Activated T-helper 17 cell treated with anti-CD3 and anti-CD28 coated beads, Interleukin-2, amount 50 U/mL, for 72 hours (primary cell): ENCODE results near the gene OR2A5. TPM values are rescaled to one million over a fixed set of nuclear protein-coding genes. Genes with fewer than 3 reads are reported as not detected.
"Not testable (repeated sequence)": the region's sequence is repeated elsewhere in the genome, so short reads cannot be mapped to it uniquely, and the experiment has no call there.

Experiments used
- ATAC-seq: fragments of 150-1000 bp; cut with Tn5 transposase; replicated peaks from 2 replicates; pipeline ENCODE4 v1.10.0; 2021; ENCODE audit warnings: mild to moderate bottlenecking, moderate library complexity
- H3K27ac Mint-ChIP-seq: one replicate; pipeline ENCODE4 v1.8.0; 2022; ENCODE audit warnings: mixed read lengths
- H3K27me3 Mint-ChIP-seq: one replicate; pipeline ENCODE4 v1.8.0; 2022; ENCODE audit warnings: mixed read lengths
- H3K36me3 Mint-ChIP-seq: one replicate; pipeline ENCODE4 v1.8.0; 2022; ENCODE audit warnings: low read depth, mild to moderate bottlenecking, mixed read lengths
- H3K4me1 Mint-ChIP-seq: one replicate; pipeline ENCODE4 v1.8.0; 2022; ENCODE audit warnings: mixed read lengths
- H3K4me3 Mint-ChIP-seq: one replicate; pipeline ENCODE4 v1.8.0; 2022; ENCODE audit warnings: mild to moderate bottlenecking, mixed read lengths
- H3K9me3 Mint-ChIP-seq: one replicate; pipeline ENCODE4 v1.8.0; 2022; ENCODE audit warnings: mixed read lengths
- total RNA-seq, 2 donors: library from RNA; stranded (reverse); gene quantifications; one replicate each; pipeline ENCODE4 v1.2.3, GENCODE V29; 2022

OR2A5 gene, protein sequence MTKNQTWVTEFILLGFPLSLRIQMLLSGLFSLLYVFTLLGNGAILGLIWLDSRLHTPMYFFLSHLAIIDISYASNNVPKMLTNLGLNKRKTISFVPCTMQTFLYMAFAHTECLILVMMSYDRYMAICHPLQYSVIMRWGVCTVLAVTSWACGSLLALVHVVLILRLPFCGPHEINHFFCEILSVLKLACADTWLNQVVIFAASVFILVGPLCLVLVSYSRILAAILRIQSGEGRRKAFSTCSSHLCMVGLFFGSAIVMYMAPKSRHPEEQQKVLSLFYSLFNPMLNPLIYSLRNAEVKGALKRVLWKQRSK
- total RNA-seq, result not detected

- Mint-ChIP-seq H3K9me3 (no peaks in the 10 kb centered on the region), H3K36me3 (no peaks in the 10 kb centered on the region), H3K4me3 (no peak within 1 kb of the TSS), H3K4me1 (no peaks in the 10 kb centered on the region), H3K27ac (no peak within 1 kb of the TSS), H3K27me3 (peaks cover 17% of the 10 kb centered on the region)
- no peak for ATAC-seq
Measured at GRCh38 chr7:144048648-144049047, at the start of gene OR2A5. Gene OR2A5 (plus strand): TSS chr7:144048948. CDS start chr7:144050402, 1,454 bp downstream.

DNA sequence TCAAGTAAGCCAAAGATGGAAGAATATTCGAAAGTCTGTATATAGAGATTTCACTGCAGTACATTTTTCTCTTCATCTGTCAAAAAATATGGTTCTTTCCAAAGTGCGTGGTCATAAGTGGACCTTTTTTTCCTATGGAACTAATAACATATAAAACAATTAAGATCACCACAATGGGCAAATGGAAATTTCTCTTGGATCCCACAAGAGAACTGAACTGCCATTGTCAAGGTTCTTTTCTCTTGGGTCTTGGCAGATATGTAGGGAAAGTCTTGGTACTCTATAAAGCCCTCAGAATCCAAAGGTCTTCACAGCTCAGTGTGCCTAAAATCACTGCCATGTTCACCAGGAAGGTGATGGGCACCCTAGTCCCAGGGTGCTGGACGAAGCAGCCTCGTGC is 48.7 kb upstream of the OR2A5 start, which contains the start of gene OR6B1:
TSS of gene OR6B1 (plus strand) at position 301 of the 400 bp plus-strand sequence. CDS start 3,677 bp downstream, outside the sequence.
- peaks cover 11% of the 10 kb centered on the region for H3K27me3 Mint-ChIP-seq
- H3K4me1 Mint-ChIP-seq, result no peaks in the 10 kb centered on the region
- no peak for ATAC-seq
- no peaks in the 10 kb centered on the region for H3K36me3 Mint-ChIP-seq
- no peaks in the 10 kb centered on the region for H3K9me3 Mint-ChIP-seq
- no peak within 1 kb of the TSS for H3K4me3 Mint-ChIP-seq
- H3K27ac Mint-ChIP-seq, result no peak within 1 kb of the TSS

- H3K27ac Mint-ChIP-seq, result no peak overlapping the region
- no peak for ATAC-seq
- no peaks in the 10 kb centered on the region for H3K36me3 Mint-ChIP-seq
- H3K9me3 Mint-ChIP-seq, result no peaks in the 10 kb centered on the region
- H3K4me1 Mint-ChIP-seq, result no peaks in the 10 kb centered on the region
- peaks cover 13% of the 10 kb centered on the region for H3K27me3 Mint-ChIP-seq
- no peak overlapping the region for H3K4me3 Mint-ChIP-seq
Measured at GRCh38 chr7:144001543-144001942, 47.2 kb upstream of the OR2A5 start.

DNA sequence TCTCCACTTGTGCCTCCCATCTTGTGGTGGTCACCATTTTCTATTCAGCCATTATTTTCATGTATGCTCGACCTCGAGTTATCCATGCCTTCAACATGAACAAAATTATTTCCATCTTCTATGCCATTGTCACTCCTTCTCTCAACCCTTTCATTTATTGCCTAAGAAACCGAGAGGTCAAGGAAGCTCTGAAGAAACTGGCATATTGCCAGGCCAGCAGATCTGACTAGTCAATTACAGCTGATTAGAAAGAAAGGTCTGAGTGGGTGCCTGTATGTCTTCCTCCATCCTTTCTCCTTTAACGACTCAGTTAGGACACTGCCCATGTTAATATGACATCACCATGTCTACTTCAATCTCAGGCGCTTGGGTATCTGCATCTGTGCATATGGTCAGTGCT is 44.0 kb upstream of the OR2A5 start:
- Mint-ChIP-seq H3K36me3 (no peaks in the 10 kb centered on the region), H3K4me1 (no peaks in the 10 kb centered on the region), H3K27me3 (peaks cover 31% of the 10 kb centered on the region), H3K27ac (no peak overlapping the region), H3K9me3 (peaks cover 11% of the 10 kb centered on the region), H3K4me3 (no peak overlapping the region)
- ATAC-seq, result no peak

DNA sequence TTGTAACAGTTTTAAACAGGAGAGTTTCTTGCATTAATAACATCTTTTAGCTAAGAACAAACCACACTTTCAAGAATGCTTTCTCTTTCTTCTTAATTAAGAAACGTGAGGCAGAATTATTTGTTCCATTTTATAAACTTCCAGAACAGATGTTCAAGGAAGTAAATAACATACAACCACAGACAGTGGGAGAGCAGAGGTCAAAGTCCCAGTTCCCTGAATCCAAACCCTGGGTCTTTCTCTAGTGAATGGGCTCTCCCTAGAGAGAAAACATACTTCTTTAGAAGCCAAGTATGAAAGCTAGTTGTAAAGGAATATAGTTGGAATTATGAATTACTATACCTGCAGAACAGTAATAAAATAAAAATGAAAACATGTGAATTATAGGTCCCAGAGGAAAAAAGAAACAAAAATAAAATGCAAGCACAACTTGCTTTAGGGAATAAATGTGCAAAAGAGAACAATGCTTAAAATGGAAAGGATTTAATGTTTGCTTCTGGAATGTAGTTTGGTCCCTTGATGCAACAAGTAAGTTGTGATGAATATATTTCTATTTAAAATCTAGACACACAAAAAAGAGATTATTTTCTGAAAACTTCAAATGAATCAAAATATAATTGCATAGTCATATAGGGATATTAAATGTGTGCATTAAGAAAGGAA is 42.6 kb upstream of the OR2A5 start:
- Mint-ChIP-seq H3K4me1 (no peaks in the 10 kb centered on the region), H3K4me3 (no peak overlapping the region), H3K9me3 (peaks cover 16% of the 10 kb centered on the region), H3K27ac (no peak overlapping the region), H3K36me3 (no peaks in the 10 kb centered on the region), H3K27me3 (peaks cover 36% of the 10 kb centered on the region)
- ATAC-seq, result no peak

- H3K9me3 Mint-ChIP-seq, result peaks cover 16% of the 10 kb centered on the region
- no peak for ATAC-seq
- H3K4me1 Mint-ChIP-seq, result no peaks in the 10 kb centered on the region
- no peak overlapping the region for H3K4me3 Mint-ChIP-seq
- H3K27me3 Mint-ChIP-seq, result peaks cover 36% of the 10 kb centered on the region
- no peaks in the 10 kb centered on the region for H3K36me3 Mint-ChIP-seq
- no peak overlapping the region for H3K27ac Mint-ChIP-seq
Measured at GRCh38 chr7:144006692-144007042, 42.1 kb upstream of the OR2A5 start.

DNA sequence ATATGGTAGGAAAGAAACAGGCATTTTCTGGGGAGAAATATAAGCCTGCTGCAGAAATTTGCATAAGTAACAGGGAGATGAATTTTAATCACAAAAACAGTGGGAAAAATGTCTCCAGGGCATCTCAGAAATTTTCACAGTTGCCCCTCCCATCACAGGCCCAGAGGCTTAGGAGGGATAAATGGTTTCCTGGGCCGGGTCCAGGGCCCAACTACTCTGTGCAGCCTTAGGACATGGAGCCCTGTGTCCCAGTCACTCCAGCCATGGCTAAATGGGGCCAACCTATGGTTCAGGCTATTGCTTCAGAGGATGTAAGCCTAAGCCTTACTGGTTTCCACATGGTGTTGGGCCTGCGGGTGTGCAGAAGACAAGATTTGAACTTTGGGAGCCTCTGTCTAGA is 39.4 kb upstream of the OR2A5 start:
- Mint-ChIP-seq H3K9me3 (peaks cover 16% of the 10 kb centered on the region), H3K36me3 (no peaks in the 10 kb centered on the region), H3K4me3 (no peak overlapping the region), H3K4me1 (no peaks in the 10 kb centered on the region), H3K27ac (no peak overlapping the region), H3K27me3 (peaks cover 47% of the 10 kb centered on the region)
- no peak for ATAC-seq

DNA sequence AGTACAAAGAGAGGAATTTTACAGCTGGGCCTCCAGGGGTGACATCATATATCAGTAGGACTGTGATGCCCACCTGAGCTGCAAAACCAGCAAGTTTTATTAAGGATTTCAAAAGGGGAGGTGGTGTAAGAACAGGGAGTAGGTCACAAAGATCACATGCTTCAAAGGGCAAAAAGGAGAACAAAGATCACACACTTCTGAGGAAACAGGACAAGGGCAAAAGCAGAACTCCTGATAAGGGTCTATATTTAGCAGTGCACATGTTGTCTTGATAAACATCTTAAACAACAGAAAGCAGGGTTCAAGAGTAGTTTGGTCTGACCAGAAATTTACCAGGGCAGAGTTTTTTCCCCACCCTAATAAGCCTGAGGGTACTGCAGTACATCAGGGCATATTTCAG is 38.7 kb upstream of the OR2A5 start:
- H3K4me3 Mint-ChIP-seq, H3K4me1 Mint-ChIP-seq, H3K36me3 Mint-ChIP-seq, ATAC-seq, H3K27ac Mint-ChIP-seq: not testable (repeated sequence)
- Mint-ChIP-seq H3K9me3 (peaks cover 16% of the 10 kb centered on the region), H3K27me3 (peaks cover 44% of the 10 kb centered on the region)

GRCh38 chr7:144010821-144011220 is 37.9 kb upstream of the OR2A5 start:
- H3K4me3 Mint-ChIP-seq, H3K4me1 Mint-ChIP-seq, ATAC-seq, H3K36me3 Mint-ChIP-seq, H3K27ac Mint-ChIP-seq: not testable (repeated sequence)
- Mint-ChIP-seq H3K27me3 (peaks cover 41% of the 10 kb centered on the region), H3K9me3 (peaks cover 16% of the 10 kb centered on the region)

DNA sequence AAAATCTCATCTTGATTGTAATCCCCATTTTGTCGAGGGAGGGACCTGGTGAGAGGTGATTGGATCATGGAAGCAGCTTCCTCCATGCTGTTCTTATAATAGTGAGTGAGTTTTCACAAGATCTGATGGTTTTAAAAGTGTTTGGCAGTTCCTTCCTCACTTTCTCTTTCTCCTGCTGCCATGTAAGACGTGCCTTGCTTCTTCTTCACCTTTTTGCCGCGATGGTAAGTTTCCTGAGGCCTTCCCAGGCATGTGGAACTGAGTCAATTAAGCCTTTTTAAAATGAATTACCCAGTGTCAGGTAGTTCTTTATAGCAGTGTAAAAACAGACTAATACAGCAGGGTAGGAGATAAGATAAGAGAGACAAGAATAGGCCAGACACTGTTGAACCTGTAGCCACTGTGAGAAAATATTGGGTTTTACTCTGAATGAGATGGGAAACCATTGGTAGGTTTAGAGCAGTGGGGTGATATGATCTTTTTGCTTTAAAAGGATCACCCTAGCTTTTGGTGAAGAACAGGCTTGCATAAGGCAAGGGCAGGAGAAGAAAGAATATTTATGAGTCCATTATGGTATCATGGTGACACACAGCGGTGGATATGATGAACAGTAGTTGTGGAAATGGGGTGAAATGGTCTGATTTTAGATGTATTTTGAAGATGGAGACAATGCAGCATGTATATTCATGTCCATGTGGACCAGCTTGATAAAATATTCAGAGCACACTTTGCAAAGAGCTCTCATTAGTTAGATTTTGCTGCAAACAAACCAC is 37.1 kb upstream of the OR2A5 start:
- H3K9me3 Mint-ChIP-seq, result peaks cover 16% of the 10 kb centered on the region
- no peaks in the 10 kb centered on the region for H3K4me1 Mint-ChIP-seq
- no peak for ATAC-seq
- H3K36me3 Mint-ChIP-seq, result no peaks in the 10 kb centered on the region
- no peak overlapping the region for H3K4me3 Mint-ChIP-seq
- peaks cover 39% of the 10 kb centered on the region for H3K27me3 Mint-ChIP-seq
- no peak overlapping the region for H3K27ac Mint-ChIP-seq

DNA sequence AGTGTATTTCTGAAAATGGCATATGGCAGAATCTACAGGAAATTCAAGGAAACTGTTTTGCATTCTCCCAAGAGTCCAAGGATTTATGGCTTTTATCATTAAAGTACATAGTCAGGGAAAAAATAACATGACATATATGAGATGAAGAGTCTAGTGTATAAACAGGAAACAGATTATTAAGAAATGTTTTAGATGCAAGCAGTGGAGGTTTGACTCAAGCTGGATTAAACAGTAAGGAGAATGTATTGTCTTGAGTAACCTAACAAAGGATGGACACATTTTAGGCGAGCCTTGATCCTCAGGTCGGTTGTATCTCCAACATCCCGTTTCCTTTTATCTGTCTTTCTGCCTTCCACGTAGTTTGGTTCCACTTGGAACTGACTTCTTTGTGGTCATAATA is 30.7 kb upstream of the OR2A5 start:
- ATAC-seq, result no peak
- Mint-ChIP-seq H3K36me3 (no peaks in the 10 kb centered on the region), H3K27me3 (peaks cover 4% of the 10 kb centered on the region), H3K4me3 (no peak overlapping the region), H3K9me3 (no peaks in the 10 kb centered on the region), H3K27ac (no peak overlapping the region), H3K4me1 (no peaks in the 10 kb centered on the region)

GRCh38 chr7:144019457-144019856 is 29.3 kb upstream of the OR2A5 start:
- Mint-ChIP-seq H3K36me3 (no peaks in the 10 kb centered on the region), H3K27ac (no peak overlapping the region), H3K9me3 (no peaks in the 10 kb centered on the region), H3K27me3 (no peaks in the 10 kb centered on the region), H3K4me1 (no peaks in the 10 kb centered on the region), H3K4me3 (no peak overlapping the region)
- no peak for ATAC-seq

- Mint-ChIP-seq H3K36me3 (no peaks in the 10 kb centered on the region), H3K4me3 (no peak overlapping the region), H3K27me3 (no peaks in the 10 kb centered on the region), H3K27ac (no peak overlapping the region), H3K4me1 (no peaks in the 10 kb centered on the region), H3K9me3 (no peaks in the 10 kb centered on the region)
- no peak for ATAC-seq
Measured at GRCh38 chr7:144020340-144020739, 28.4 kb upstream of the OR2A5 start.

GRCh38 chr7:144022169-144022568 is 26.6 kb upstream of the OR2A5 start:
- ATAC-seq, result no peak
- Mint-ChIP-seq H3K27ac (no peak overlapping the region), H3K9me3 (no peaks in the 10 kb centered on the region), H3K27me3 (no peaks in the 10 kb centered on the region), H3K4me1 (no peaks in the 10 kb centered on the region), H3K36me3 (no peaks in the 10 kb centered on the region), H3K4me3 (no peak overlapping the region)
